ENCODE data around the gene PBRM1.
"Not testable (repeated sequence)": the region's sequence is repeated elsewhere in the genome, so short reads cannot be mapped to it uniquely, and the experiment has no call there.

Gene PBRM1

DNA sequence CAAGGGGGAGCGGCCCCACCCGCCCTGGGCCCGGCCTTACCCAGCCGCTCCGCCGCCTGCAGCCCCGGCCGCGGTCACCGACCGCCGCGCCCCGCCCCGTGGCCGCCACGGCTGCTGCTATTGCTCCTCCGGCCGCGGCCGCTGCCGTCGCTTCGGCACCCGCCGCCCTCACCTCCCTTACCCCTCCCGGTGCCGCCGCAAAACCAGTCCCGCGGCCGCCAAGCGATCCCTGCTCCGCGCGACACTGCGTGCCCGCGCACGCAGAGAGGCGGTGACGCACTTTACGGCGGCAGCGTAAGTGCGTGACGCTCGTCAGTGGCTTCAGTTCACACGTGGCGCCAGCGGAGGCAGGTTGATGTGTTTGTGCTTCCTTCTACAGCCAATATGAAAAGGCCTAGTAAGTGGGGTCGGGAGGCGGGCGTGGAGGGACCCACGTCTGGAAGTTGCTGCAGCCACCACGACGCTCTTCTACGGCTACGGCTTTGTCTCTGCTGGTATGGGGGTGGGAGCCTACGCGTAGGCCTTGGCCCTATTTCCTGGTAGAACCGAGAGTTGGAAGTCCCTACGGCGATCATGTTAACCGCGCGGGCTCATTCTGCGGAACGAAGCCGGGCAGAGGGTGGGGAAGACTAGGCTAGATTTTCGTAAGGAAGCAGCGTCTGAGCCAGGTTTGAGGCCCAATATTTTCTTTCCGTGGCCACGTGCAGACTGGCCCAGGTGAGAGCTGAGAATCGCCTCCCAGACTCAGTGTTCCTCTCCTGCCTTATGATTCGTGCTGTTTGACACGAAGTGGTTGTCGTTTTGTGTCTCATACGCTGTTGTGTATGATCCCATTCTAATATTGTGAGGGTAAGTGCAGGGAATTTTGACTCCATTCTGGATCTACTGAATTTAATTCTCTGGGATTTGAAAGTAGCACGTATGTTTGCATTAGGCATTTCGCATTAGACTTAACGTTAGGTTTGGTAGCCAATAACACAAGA is at the start of gene PBRM1, which contains the start of gene GNL3:
Gene PBRM1 (minus strand): TSS at position 205 of the 983 bp plus-strand sequence.
Gene GNL3 (plus strand): TSS at position 324 of the 983 bp plus-strand sequence. CDS start 61 bp downstream, at position 385.
- peak; percentile 94 for DNase-seq (ENCODE audit: low spot score)

- no peak for DNase-seq (ENCODE audit: low spot score)
Observed at GRCh38 chr3:52733256-52733891, 47.7 kb upstream of the PBRM1 start.

DNA sequence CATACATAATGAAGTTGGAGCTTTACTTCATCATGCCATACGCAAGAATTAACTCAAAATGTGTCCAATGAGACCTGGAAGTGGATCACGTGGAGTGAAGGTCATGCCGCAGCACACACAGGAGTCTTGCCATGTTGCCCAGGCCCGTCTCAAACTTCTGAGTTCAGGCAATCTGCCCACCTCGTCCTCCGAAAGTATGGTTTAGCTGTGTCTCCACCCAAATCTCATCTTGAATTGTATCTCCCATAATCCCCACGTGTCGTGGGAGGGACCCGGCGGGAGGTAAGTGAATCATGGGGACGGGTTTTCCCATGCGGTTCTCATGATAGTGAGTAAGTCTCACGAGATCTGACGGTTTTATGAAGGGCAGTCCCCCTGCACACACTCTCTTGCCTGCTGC is 45.9 kb upstream of the PBRM1 start:
- no peak for DNase-seq (ENCODE audit: low spot score)

DNA sequence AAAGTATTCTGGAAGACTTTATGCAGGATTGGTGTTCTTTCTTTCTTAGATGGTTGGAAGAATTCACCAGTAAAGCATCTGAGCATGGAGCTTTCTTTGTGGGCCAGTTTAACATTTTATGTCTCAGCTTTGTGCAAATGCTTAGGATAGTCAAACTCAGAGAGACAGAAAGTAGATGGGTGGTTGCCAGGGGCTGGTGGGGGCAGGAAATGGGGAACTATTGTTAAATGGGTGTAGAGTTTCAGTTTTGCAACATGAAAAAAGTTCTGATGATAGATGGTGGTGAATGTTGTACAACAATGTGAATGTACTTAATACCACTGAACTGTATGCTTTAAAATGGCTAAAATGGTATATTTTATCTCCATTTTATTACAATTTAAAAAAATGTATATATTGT is 45.0 kb upstream of the PBRM1 start:
- DNase-seq (ENCODE audit: low spot score) = no peak

GRCh38 chr3:52728753-52729152 is 43.0 kb upstream of the PBRM1 start:
- DNase-seq (ENCODE audit: low spot score) = not testable (repeated sequence)

GRCh38 chr3:52724511-52724910 is 38.8 kb upstream of the PBRM1 start:
- no peak for DNase-seq (ENCODE audit: low spot score)

- no peak for DNase-seq (ENCODE audit: low spot score)
Observed at GRCh38 chr3:52723935-52724334, 38.2 kb upstream of the PBRM1 start.

- DNase-seq (ENCODE audit: low spot score) = no peak
Observed at GRCh38 chr3:52722491-52722890, 36.8 kb upstream of the PBRM1 start.

DNA sequence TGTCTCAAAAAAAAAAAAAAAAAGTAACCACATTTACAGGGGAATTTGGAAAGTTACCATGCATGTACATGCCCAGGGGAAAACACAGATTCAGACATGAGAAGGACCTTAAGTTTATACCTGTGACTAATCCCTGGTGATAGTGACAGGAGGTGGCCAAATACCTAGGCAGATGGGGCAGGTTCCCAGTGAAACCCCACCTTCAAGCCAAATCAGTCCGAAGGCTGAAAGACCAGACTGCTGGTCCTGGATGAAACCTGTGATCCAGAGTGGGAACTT is 36.0 kb upstream of the PBRM1 start:
- no peak for DNase-seq (ENCODE audit: low spot score)

GRCh38 chr3:52721002-52721729 is 35.5 kb upstream of the PBRM1 start:
- no peak for DNase-seq (ENCODE audit: low spot score)

- no peak for DNase-seq (ENCODE audit: low spot score)
Observed at GRCh38 chr3:52719618-52720017, 33.9 kb upstream of the PBRM1 start.

DNA sequence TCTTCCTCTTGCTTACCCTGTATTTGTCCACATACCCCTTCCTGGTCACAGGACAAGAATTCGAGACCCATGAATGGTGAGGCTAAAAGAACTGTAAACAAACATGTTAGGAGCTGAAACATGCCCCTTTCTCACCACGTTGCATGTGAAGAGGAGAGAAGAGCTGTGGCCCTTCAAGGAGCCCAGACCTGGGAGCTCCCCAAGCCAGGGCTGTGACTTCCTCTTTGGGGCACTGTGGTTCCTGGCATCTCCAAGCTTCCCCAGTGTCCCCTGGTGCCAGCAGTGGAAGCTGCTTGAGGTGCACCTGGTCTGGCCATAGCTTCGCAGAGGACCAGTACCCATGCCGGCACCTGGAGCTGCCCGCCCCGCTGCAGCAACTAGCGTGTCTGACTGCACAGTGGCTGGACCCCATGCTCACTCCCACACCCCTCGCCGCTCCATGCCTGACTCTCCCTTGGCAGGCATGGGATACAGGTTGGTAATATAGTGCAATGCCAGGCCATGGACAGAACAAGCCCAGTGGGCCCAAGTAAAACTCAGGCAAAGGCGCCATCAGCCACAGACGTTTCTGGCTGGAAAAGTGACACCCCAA is 30.1 kb upstream of the PBRM1 start:
- no peak for DNase-seq (ENCODE audit: low spot score)

DNA sequence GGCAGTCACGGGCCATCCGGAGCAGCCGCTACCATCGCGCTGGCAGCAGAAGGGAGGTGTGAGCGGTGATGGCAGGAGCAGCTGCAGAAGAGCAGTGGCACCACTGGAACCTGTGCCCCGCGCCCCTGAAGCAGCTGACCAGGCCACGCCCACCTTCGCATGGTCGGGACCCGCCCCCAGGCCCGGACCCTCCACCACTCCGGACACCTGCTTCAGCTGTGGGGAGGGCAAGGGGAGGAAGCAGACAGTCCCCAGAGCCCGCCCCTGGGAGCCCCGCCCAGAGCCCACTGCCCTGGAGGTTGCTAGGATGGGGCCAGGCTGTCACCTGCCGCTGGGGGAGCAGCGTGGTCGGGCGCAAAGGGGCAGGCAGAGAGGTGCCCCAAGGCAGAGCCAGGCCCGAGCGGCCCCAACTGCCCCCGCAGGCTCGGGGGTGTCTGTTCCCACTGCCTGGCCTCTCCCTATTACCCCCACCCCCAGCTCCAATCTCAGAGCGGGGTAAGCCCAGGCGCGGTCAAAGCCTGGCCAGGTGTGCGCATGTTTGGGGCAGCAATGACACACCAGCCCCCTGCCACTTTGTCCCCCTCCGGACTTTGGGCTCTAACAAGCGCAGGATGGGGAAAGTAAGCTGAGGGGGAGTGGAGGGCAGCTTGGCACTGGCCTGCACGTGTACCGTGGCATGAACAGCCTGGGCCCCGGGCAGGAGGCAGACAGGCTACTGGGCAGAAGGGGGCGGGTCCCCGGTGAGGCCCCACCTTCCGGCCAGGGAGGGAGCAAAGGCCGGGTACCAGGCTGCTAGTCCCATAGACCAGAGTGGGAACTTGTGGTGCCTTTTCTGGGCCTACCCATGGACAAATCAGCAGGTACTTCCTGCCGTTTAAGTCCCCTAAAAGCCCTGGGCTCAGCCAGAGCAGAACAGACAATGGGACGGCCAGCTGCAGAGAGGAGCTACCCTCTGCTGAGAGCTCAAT is 28.9 kb upstream of the PBRM1 start:
- no peak for DNase-seq (ENCODE audit: low spot score)

GRCh38 chr3:52712291-52713212 is 26.8 kb upstream of the PBRM1 start:
- no peak for DNase-seq (ENCODE audit: low spot score)

- no peak for DNase-seq (ENCODE audit: low spot score)
Observed at GRCh38 chr3:52710512-52710911, 24.8 kb upstream of the PBRM1 start.

- DNase-seq (ENCODE audit: low spot score) = no peak
Observed at GRCh38 chr3:52707585-52707984, 21.9 kb upstream of the PBRM1 start.

DNA sequence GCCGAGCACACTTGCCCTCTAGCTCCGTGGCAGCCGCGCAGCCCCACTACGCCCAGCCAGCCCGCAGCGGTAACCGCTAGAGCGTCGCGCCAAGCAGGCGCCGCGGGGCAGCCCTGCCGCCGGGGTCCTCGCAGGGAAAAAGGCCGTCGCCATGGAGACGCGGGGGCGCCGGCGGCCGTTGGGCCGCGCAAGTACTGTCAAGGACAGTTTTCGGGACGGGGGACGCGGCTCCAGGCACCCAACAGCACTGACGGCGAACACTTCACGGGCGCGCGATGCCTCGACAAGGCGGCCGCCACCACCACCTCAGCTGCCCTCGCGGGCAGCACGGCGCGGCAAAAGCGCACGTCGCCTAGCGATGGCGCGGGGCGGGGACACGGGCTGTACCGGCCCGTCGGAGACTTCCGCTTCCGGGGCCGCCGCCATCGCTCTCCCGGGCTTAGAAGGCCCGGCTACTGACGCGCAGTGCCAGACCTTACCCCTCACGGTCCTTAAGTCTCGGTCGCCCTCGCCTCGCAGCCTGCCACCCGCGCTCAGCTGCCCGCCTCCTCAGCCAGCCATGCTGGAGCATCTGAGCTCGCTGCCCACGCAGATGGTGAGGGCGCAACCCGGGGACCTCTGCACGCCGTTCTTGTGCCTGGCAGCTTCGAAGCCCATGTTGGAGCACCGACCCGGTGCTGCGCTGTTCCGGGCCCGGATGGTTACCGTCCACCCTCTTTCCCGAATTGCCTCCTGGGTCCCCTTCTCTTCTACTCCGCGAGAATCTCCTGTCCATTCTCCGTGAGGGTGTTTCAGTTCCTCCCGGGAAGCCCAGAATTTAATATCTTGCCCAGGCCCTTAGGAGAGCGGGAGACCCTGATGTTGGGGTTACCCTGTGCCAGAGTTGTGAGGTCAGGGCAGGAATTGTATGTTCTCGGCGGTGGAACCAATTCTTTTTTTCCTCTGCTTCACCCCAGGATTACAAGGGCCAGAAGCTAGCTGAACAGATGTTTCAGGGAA is 20.3 kb upstream of the PBRM1 start, which contains the start of the genes GLT8D1 and SPCS1:
Gene GLT8D1 (minus strand): TSS at position 104 of the 999 bp plus-strand sequence. CDS start 5,331 bp downstream, outside the sequence.
Gene SPCS1 (plus strand): TSS at position 419 of the 999 bp plus-strand sequence. CDS start 141 bp downstream, at position 560.
- DNase-seq (ENCODE audit: low spot score) = peak; percentile 94

- no peak for DNase-seq (ENCODE audit: low spot score)
Observed at GRCh38 chr3:52705438-52705687, 19.6 kb upstream of the PBRM1 start.
